B cell (primary cell): ENCODE measurements around the gene UNC119. TPM values are rescaled to one million over a fixed set of nuclear protein-coding genes. Genes with fewer than 3 reads are reported as not detected.

Experiments
- ATAC-seq: fragments of 200-7000 bp; cut with Tn5 transposase; one replicate; pipeline ENCODE4 v1.10.0; 2021; ENCODE audit warnings: low read depth, mild to moderate bottlenecking, moderate number of reproducible peaks, moderate library complexity
- CTCF ChIA-PET: fragments of 350-600 bp; sonication (Branson Sonifier 250); formaldehyde crosslinking; loops from one replicate; lab custom pipeline; 2021; ENCODE audit warnings: antibody characterized with exemption, inconsistent platforms; lab: Charles Lee
- POLR2A ChIA-PET: fragments of 350-600 bp; sonication (Branson Sonifier 250); formaldehyde crosslinking; loops from one replicate; lab custom pipeline; 2021; ENCODE audit warnings: antibody characterized with exemption; lab: Charles Lee
- DNase-seq: peaks from one replicate; pipeline ENCODE4 v3.0.0; 2013
- H2AFZ ChIP-seq: 2 replicates; pipeline ENCODE4 v1.6.1; 2012; ENCODE audit warnings: mild to moderate bottlenecking, low read depth, low read length; ENCODE audit not compliant: insufficient read depth, poor library complexity, severe bottlenecking
- H3K27ac ChIP-seq, 2 donors: 1 replicate in 1 of 2; 2 replicates in 1 of 2; pipeline ENCODE4 v1.5.1; 2012 to 2013; ENCODE audit warnings: low read length in 2 of 2, mild to moderate bottlenecking in 2 of 2, moderate library complexity in 1 of 2
- H3K27me3 ChIP-seq, 4 experiments: fragments of 200-600 bp in 1 of 4; sonication (generic) in 1 of 4; replicated peaks in 1 of 4; 1 replicate in 2 of 4; 2 replicates in 2 of 4; pipeline versions ENCODE4 v1.6.1 to v1.7.0; 2013 to 2016; ENCODE audit warnings: low read length in 3 of 4, mild to moderate bottlenecking in 2 of 4, mixed read lengths in 1 of 4, moderate library complexity in 1 of 4; ENCODE audit not compliant: insufficient read depth in 4 of 4, control insufficient read depth in 3 of 4; ENCODE audit errors: control extremely low read depth in 1 of 4
- H3K36me3 ChIP-seq, 2 experiments: replicated peaks in 1 of 2; 1 replicate in 1 of 2; 2 replicates in 1 of 2; pipeline versions ENCODE4 v1.6.1 to v1.7.1; 2013; ENCODE audit warnings: low read length in 1 of 2; ENCODE audit not compliant: insufficient read depth in 2 of 2, control insufficient read depth in 1 of 2; ENCODE audit errors: control extremely low read depth in 1 of 2, extremely low read depth in 1 of 2
- H3K4me1 ChIP-seq, 2 donors: fragments of 200-600 bp in 1 of 2; sonication (generic) in 1 of 2; 1 replicate in 1 of 2; 2 replicates in 1 of 2; pipeline versions ENCODE4 v1.5.1 to v1.6.1; 2013 to 2017; ENCODE audit warnings: low read length in 2 of 2; ENCODE audit not compliant: control insufficient read depth in 2 of 2, insufficient read depth in 2 of 2
- H3K4me2 ChIP-seq: replicated peaks from 2 replicates; pipeline ENCODE3; 2012; ENCODE audit warnings: mild to moderate bottlenecking, low read depth, low read length; ENCODE audit not compliant: poor library complexity, severe bottlenecking
- H3K4me3 ChIP-seq, 5 experiments: fragments of 200-600 bp in 1 of 5; sonication (generic) in 1 of 5; 1 replicate in 3 of 5; 2 replicates in 2 of 5; pipeline versions ENCODE4 v1.5.1 to v1.7.0; 2011 to 2016; ENCODE audit warnings: low read length in 4 of 5, mild to moderate bottlenecking in 4 of 5, low read depth in 2 of 5, control low read depth in 1 of 5, moderate library complexity in 1 of 5; ENCODE audit not compliant: insufficient read depth in 1 of 5; ENCODE audit errors: control extremely low read depth in 1 of 5, extremely low read depth in 1 of 5
- H3K79me2 ChIP-seq: fragments of 200-600 bp; sonication (generic); one replicate; pipeline ENCODE4 v1.6.0; 2016; ENCODE audit warnings: low read length; ENCODE audit not compliant: control insufficient read depth, insufficient read depth
- H3K9ac ChIP-seq: fragments of 200-600 bp; sonication (generic); 2 replicates; pipeline ENCODE4 v1.6.1; 2017; ENCODE audit warnings: mild to moderate bottlenecking, low read length, moderate library complexity
- H3K9me3 ChIP-seq, 3 donors: one replicate each; pipeline versions ENCODE4 v1.6.1 to v1.7.1; 2013; ENCODE audit warnings: low read length in 2 of 3; ENCODE audit not compliant: control insufficient read depth in 2 of 3, insufficient read depth in 1 of 3; ENCODE audit errors: control extremely low read depth in 1 of 3
- H4K20me1 ChIP-seq: 2 replicates; pipeline ENCODE4 v1.6.0; 2012; ENCODE audit warnings: mild to moderate bottlenecking, low read length; ENCODE audit not compliant: insufficient read depth, control insufficient read depth, poor library complexity, severe bottlenecking
- H3K27ac Mint-ChIP-seq: one replicate; pipeline ENCODE4 v1.8.0; 2021; ENCODE audit warnings: mixed read lengths
- H3K27me3 Mint-ChIP-seq: one replicate; pipeline ENCODE4 v1.8.0; 2021; ENCODE audit warnings: mixed read lengths
- H3K4me1 Mint-ChIP-seq: one replicate; pipeline ENCODE4 v1.8.0; 2021; ENCODE audit warnings: mixed read lengths
- H3K4me3 Mint-ChIP-seq: one replicate; pipeline ENCODE4 v1.8.0; 2021; ENCODE audit warnings: mixed read lengths
- H3K9me3 Mint-ChIP-seq: one replicate; pipeline ENCODE4 v1.8.0; 2022; ENCODE audit warnings: mixed read lengths; ENCODE audit not compliant: insufficient read depth
- CTCF ChIP-seq: fragments of 200-600 bp; IDR thresholded peaks from one replicate; pipeline ENCODE4 v1.8.0; 2022; ENCODE audit warnings: antibody characterized with exemption, mild to moderate bottlenecking
- EZH2 ChIP-seq: IDR thresholded peaks from 2 replicates; pipeline ENCODE4 v1.6.1; 2012; ENCODE audit warnings: borderline replicate concordance, low read depth, mild to moderate bottlenecking, moderate library complexity, low read length; ENCODE audit not compliant: insufficient read depth, poor library complexity, severe bottlenecking
- WGBS: methylation state at CpG from one replicate; pipeline ENCODE4 v1.1.5; 2013; ENCODE audit warnings: missing lambda C conversion rate; ENCODE audit not compliant: insufficient coverage; 5-methylcytosine and 5-hydroxymethylcytosine counted together
- intact Hi-C: fragments of 100-400 bp; cut with micrococcal nuclease; formaldehyde crosslinking; loops from one replicate; pipeline ENCODE4 v1.10.0; 2022
- polyA plus RNA-seq: library from polyadenylated mRNA; depleted of rRNA; stranded (reverse); fragments of >200 nt; gene quantifications from 2 replicates; pipeline ENCODE4 v1.2.3, GENCODE V29; 2012
- total RNA-seq, 2 donors: library from RNA; stranded (reverse); fragments of 120-200 nt in 1 of 2; gene quantifications; 1 replicate in 1 of 2; 2 replicates in 1 of 2; pipeline versions ENCODE4 v1.2.3 to v1.2.4, GENCODE V29; 2013 to 2022

UNC119 gene
- total and polyA plus RNA-seq, 2 donors (not counting 1 experiment from before 2014, with no cell fraction given) = 75.3 to 174 TPM

- H3K9me3 Mint-ChIP-seq = no peaks in the 10 kb centered on the region
- no peak overlapping the region for H3K4me2 ChIP-seq
- no peaks in the 10 kb centered on the region for H3K79me2 ChIP-seq
- H3K4me1 Mint-ChIP-seq = no peaks in the 10 kb centered on the region
- WGBS = 100% methylated on average over 1 of the region's 2 CpGs
- no peaks in the 10 kb centered on the region for H3K27me3 ChIP-seq
- H3K4me3 Mint-ChIP-seq = no peak overlapping the region
- H4K20me1 ChIP-seq = no peaks in the 10 kb centered on the region
- CTCF ChIA-PET = no interaction called here
- no peak overlapping the region for H2AFZ ChIP-seq
- DNase-seq = no peak
- no peak overlapping the region for H3K27ac ChIP-seq
- no peak for ATAC-seq
- H3K4me1 ChIP-seq = no peaks in the 10 kb centered on the region
- H3K36me3 ChIP-seq = peaks cover 0 to 7% of the 10 kb centered on the region in 2 experiments
- H3K9ac ChIP-seq = no peak overlapping the region
- no peak for TF ChIP-seq CTCF
- TF ChIP-seq EZH2 = no peak
- POLR2A ChIA-PET = no interaction called here
- no peaks in the 10 kb centered on the region for H3K9me3 ChIP-seq
- H3K4me3 ChIP-seq = no peak overlapping the region
- no peaks in the 10 kb centered on the region for H3K27me3 Mint-ChIP-seq
- intact Hi-C loops = no loop called here
- H3K27ac Mint-ChIP-seq = no peak overlapping the region
Measured at GRCh38 chr17:28582513-28582912, 30.1 kb upstream of the UNC119 start.

GRCh38 chr17:28580959-28581358 lies 28.5 kb upstream of the UNC119 start:
- Mint-ChIP-seq H3K27me3 (no peaks in the 10 kb centered on the region), H3K4me1 (peaks cover 11% of the 10 kb centered on the region), H3K4me3 (no peak overlapping the region), H3K9me3 (no peaks in the 10 kb centered on the region), H3K27ac (no peak overlapping the region)
- Histone ChIP-seq H3K79me2 (peaks cover 6% of the 10 kb centered on the region), H2AFZ (no peak overlapping the region), H3K9me3 (no peaks in the 10 kb centered on the region), H4K20me1 (no peaks in the 10 kb centered on the region), H3K4me2 (no peak overlapping the region), H3K36me3 (peaks cover 0 to 6% of the 10 kb centered on the region in 2 experiments), H3K4me1 (peaks cover 7 to 13% of the 10 kb centered on the region in 2 donors), H3K9ac (no peak overlapping the region), H3K27ac (no peak overlapping the region), H3K4me3 (no peak overlapping the region), H3K27me3 (no peaks in the 10 kb centered on the region)
- WGBS = no CpG with 5 or more reads among the region's 3 CpGs
- intact Hi-C loops = no loop called here
- ChIA-PET POLR2A (no interaction called here), CTCF (no interaction called here)
- DNase-seq = no peak
- no peak for ATAC-seq
- TF ChIP-seq EZH2 (no peak), CTCF (no peak)
